Neural cell (in vitro differentiated cells): ENCODE measurements around the gene COL4A2. TPM values are rescaled to one million over a fixed set of nuclear protein-coding genes. Genes with fewer than 3 reads are reported as not detected.

Experiments
- H2AFZ ChIP-seq: fragments of 200-600, 300-800 bp; sonication (generic), shearing (Covaris generic); 2 replicates; pipeline ENCODE4 v1.6.0; 2014; ENCODE audit warnings: low read depth, mild to moderate bottlenecking, antibody characterized with exemption, low read length, moderate library complexity
- H3F3A ChIP-seq: fragments of 200-600 bp; shearing (Covaris generic); 2 replicates; pipeline ENCODE4 v1.6.1; 2016; ENCODE audit warnings: mild to moderate bottlenecking, moderate library complexity, mixed read lengths, antibody characterized with exemption, low read length; ENCODE audit not compliant: insufficient read depth, poor library complexity, severe bottlenecking
- H3K27ac ChIP-seq: fragments of 200-600, 300-800 bp; sonication (generic), shearing (Covaris generic); 2 replicates; pipeline ENCODE4 v1.5.1; 2014; ENCODE audit warnings: mild to moderate bottlenecking, low read length, moderate library complexity
- H3K27me3 ChIP-seq: fragments of 300-800, 200-600 bp; sonication (generic), shearing (Covaris generic); 2 replicates; pipeline ENCODE4 v1.6.0; 2014; ENCODE audit warnings: mild to moderate bottlenecking, low read depth, low read length, moderate library complexity; ENCODE audit not compliant: insufficient read depth
- H3K36me3 ChIP-seq: fragments of 300-800, 200-600 bp; sonication (generic), shearing (Covaris generic); 2 replicates; pipeline ENCODE4 v1.5.1; 2014; ENCODE audit warnings: mild to moderate bottlenecking, antibody characterized with exemption, low read length, moderate library complexity; ENCODE audit not compliant: insufficient read depth
- H3K4me2 ChIP-seq: fragments of 300-800, 200-600 bp; sonication (generic), shearing (Covaris generic); 2 replicates; pipeline ENCODE4 v1.6.0; 2014; ENCODE audit warnings: mild to moderate bottlenecking, low read length
- H3K4me3 ChIP-seq: fragments of 300-800, 200-600 bp; sonication (generic), shearing (Covaris generic); 2 replicates; pipeline ENCODE4 v1.5.1; 2014; ENCODE audit warnings: mild to moderate bottlenecking, low read length, moderate library complexity
- H3K79me2 ChIP-seq: fragments of 200-600 bp; shearing (Covaris generic); replicated peaks from 2 replicates; pipeline ENCODE4 v1.6.0; 2014; ENCODE audit warnings: mild to moderate bottlenecking, low read length, moderate library complexity; ENCODE audit not compliant: insufficient read depth
- H3K9ac ChIP-seq: fragments of 300-800, 200-600 bp; sonication (generic), shearing (Covaris generic); 2 replicates; pipeline ENCODE4 v1.6.1; 2016; ENCODE audit warnings: mild to moderate bottlenecking, low read length, mixed read lengths
- H3K9me2 ChIP-seq: fragments of 200-600 bp; shearing (Covaris generic); 2 replicates; pipeline ENCODE4 v1.6.1; 2016; ENCODE audit warnings: mild to moderate bottlenecking, low read length, mixed read lengths; ENCODE audit not compliant: insufficient read depth
- H3K9me3 ChIP-seq: fragments of 200-600, 300-800 bp; sonication (generic), shearing (Covaris generic); 2 replicates; pipeline ENCODE4 v1.6.1; 2016; ENCODE audit warnings: mild to moderate bottlenecking, mixed run types, low read length, moderate library complexity, mixed read lengths
- H4K20me1 ChIP-seq: fragments of 200-600 bp; shearing (Covaris generic); 2 replicates; pipeline ENCODE4 v1.6.1; 2016; ENCODE audit warnings: mild to moderate bottlenecking, mixed run types; ENCODE audit not compliant: insufficient read depth
- EP300 ChIP-seq: fragments of 450-650 bp; conservative IDR thresholded peaks from 2 replicates; pipeline ENCODE4 v1.6.1; 2014; ENCODE audit warnings: antibody characterized with exemption, mild to moderate bottlenecking, moderate library complexity; ENCODE audit not compliant: poor library complexity, severe bottlenecking
- EZH2 ChIP-seq: fragments of 200-600, 300-800 bp; shearing (Covaris generic), sonication (generic); IDR thresholded peaks from 2 replicates; pipeline ENCODE4 v1.6.1; 2014; ENCODE audit warnings: antibody characterized with exemption, low read length, borderline replicate concordance, mild to moderate bottlenecking; ENCODE audit not compliant: insufficient read depth, poor library complexity, severe bottlenecking
- MXI1 ChIP-seq: fragments of 450-650 bp; conservative IDR thresholded peaks from 2 replicates; pipeline ENCODE4 v1.6.1; 2014; ENCODE audit warnings: antibody characterized with exemption, mild to moderate bottlenecking; ENCODE audit not compliant: poor library complexity, severe bottlenecking
- POLR2AphosphoS5 ChIP-seq: IDR thresholded peaks from 2 replicates; pipeline ENCODE4 v1.6.1; 2012
- RAD21 ChIP-seq: fragments of 450-650 bp; conservative IDR thresholded peaks from 2 replicates; pipeline ENCODE4 v1.6.1; 2014; ENCODE audit warnings: antibody characterized with exemption, mild to moderate bottlenecking, moderate library complexity
- SMC3 ChIP-seq: fragments of 450-650 bp; conservative IDR thresholded peaks from 2 replicates; pipeline ENCODE4 v1.6.1; 2014; ENCODE audit warnings: antibody characterized with exemption, mild to moderate bottlenecking, moderate library complexity; ENCODE audit not compliant: poor library complexity
- TAF1 ChIP-seq: IDR thresholded peaks from 2 replicates; pipeline ENCODE4 v1.6.1; 2012; ENCODE audit warnings: low read depth
- polyA plus RNA-seq: library from polyadenylated mRNA; depleted of rRNA; stranded (reverse); fragments of >200 nt; gene quantifications from 2 replicates; pipeline ENCODE4 v1.2.3, GENCODE V29; 2014
- TF ChIP-seq, protein P1 (sequence below): fragments of 450-650 bp; IDR thresholded peaks from 2 replicates; pipeline ENCODE4 v1.5.1; 2014; ENCODE audit warnings: antibody characterized with exemption, mild to moderate bottlenecking, moderate library complexity; ENCODE audit not compliant: poor library complexity, severe bottlenecking
- TF ChIP-seq, protein P2 (sequence below): IDR thresholded peaks from 2 replicates; pipeline ENCODE4 v1.6.1; 2012; ENCODE audit warnings: borderline replicate concordance

COL4A2 gene
- polyA plus RNA-seq, 1 donor from 2014 or later: 30.8 TPM

- Histone ChIP-seq H3K27me3 (no peaks in the 10 kb centered on the region), H3K79me2 (no peaks in the 10 kb centered on the region), H3K4me3 (no peak overlapping the region), H3K27ac (no peak overlapping the region), H3K9me2 (no peaks in the 10 kb centered on the region), H3F3A (no peaks in the 10 kb centered on the region), H3K36me3 (no peaks in the 10 kb centered on the region), H4K20me1 (no peaks in the 10 kb centered on the region), H3K4me2 (no peak overlapping the region), H3K9ac (no peak overlapping the region), H3K9me3 (no peaks in the 10 kb centered on the region), H2AFZ (no peak overlapping the region)
- TF ChIP-seq EP300: no peak
- no peak for TF ChIP-seq TAF1
- no peak for TF ChIP-seq MXI1
- TF ChIP-seq, protein P1, sequence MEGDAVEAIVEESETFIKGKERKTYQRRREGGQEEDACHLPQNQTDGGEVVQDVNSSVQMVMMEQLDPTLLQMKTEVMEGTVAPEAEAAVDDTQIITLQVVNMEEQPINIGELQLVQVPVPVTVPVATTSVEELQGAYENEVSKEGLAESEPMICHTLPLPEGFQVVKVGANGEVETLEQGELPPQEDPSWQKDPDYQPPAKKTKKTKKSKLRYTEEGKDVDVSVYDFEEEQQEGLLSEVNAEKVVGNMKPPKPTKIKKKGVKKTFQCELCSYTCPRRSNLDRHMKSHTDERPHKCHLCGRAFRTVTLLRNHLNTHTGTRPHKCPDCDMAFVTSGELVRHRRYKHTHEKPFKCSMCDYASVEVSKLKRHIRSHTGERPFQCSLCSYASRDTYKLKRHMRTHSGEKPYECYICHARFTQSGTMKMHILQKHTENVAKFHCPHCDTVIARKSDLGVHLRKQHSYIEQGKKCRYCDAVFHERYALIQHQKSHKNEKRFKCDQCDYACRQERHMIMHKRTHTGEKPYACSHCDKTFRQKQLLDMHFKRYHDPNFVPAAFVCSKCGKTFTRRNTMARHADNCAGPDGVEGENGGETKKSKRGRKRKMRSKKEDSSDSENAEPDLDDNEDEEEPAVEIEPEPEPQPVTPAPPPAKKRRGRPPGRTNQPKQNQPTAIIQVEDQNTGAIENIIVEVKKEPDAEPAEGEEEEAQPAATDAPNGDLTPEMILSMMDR: no peak
- no peak for TF ChIP-seq SMC3
- no peak for TF ChIP-seq RAD21
- no peak for TF ChIP-seq POLR2AphosphoS5
- TF ChIP-seq, protein P2, sequence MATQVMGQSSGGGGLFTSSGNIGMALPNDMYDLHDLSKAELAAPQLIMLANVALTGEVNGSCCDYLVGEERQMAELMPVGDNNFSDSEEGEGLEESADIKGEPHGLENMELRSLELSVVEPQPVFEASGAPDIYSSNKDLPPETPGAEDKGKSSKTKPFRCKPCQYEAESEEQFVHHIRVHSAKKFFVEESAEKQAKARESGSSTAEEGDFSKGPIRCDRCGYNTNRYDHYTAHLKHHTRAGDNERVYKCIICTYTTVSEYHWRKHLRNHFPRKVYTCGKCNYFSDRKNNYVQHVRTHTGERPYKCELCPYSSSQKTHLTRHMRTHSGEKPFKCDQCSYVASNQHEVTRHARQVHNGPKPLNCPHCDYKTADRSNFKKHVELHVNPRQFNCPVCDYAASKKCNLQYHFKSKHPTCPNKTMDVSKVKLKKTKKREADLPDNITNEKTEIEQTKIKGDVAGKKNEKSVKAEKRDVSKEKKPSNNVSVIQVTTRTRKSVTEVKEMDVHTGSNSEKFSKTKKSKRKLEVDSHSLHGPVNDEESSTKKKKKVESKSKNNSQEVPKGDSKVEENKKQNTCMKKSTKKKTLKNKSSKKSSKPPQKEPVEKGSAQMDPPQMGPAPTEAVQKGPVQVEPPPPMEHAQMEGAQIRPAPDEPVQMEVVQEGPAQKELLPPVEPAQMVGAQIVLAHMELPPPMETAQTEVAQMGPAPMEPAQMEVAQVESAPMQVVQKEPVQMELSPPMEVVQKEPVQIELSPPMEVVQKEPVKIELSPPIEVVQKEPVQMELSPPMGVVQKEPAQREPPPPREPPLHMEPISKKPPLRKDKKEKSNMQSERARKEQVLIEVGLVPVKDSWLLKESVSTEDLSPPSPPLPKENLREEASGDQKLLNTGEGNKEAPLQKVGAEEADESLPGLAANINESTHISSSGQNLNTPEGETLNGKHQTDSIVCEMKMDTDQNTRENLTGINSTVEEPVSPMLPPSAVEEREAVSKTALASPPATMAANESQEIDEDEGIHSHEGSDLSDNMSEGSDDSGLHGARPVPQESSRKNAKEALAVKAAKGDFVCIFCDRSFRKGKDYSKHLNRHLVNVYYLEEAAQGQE: no peak
Measured at GRCh38 chr13:110421696-110422385, 114.8 kb downstream of the COL4A2 start.

- no peak overlapping the region for H3K4me2 ChIP-seq
- H3K9ac ChIP-seq: no peak overlapping the region
Measured at GRCh38 chr13:110422913-110423688, 116.0 kb downstream of the COL4A2 start.

More at GRCh38 chr13:110422913-110423688, 116.0 kb downstream of the COL4A2 start:
- H3K27ac ChIP-seq: no peak overlapping the region
- no peak overlapping the region for H3K4me3 ChIP-seq
- H3F3A ChIP-seq: no peaks in the 10 kb centered on the region
- H3K36me3 ChIP-seq: no peaks in the 10 kb centered on the region
- H4K20me1 ChIP-seq: no peaks in the 10 kb centered on the region
- no peak overlapping the region for H2AFZ ChIP-seq
- H3K27me3 ChIP-seq: no peaks in the 10 kb centered on the region
- no peaks in the 10 kb centered on the region for H3K9me3 ChIP-seq
- TF ChIP-seq MXI1: no peak
- TF ChIP-seq, protein P1: no peak
- no peak for TF ChIP-seq EZH2
- no peak for TF ChIP-seq SMC3
- TF ChIP-seq POLR2AphosphoS5: no peak
- TF ChIP-seq, protein P2: no peak
- TF ChIP-seq EP300: no peak
- TF ChIP-seq RAD21: no peak
- TF ChIP-seq TAF1: no peak
- no peaks in the 10 kb centered on the region for H3K9me2 ChIP-seq
- no peaks in the 10 kb centered on the region for H3K79me2 ChIP-seq
